RPMI7951 (cell line): Measurements from ENCODE around the gene IL9R. TPM values are rescaled to one million over a fixed set of nuclear protein-coding genes. Genes with fewer than 3 reads are reported as not detected.
"Not testable (repeated sequence)": the region's sequence is repeated elsewhere in the genome, so short reads cannot be mapped to it uniquely, and the experiment has no call there.

ENCODE experiments used
- DNase-seq: peaks from one replicate; pipeline ENCODE4 v3.0.0-alpha.2; 2012; ENCODE audit warnings: low read depth
- total RNA-seq: library from RNA; depleted of rRNA; stranded (reverse); fragments of >200 nt; shearing (Covaris generic); gene quantifications from 2 replicates; pipeline ENCODE4 v1.2.3, GENCODE V29; 2014

Gene IL9R
- total RNA-seq, 1 experiment from 2014 or later: 0.12 TPM

GRCh38 chrX:155998116-155998515 lies 620 bp downstream of the IL9R start:
- no peak for DNase-seq

GRCh38 chrX:155998761-155999510 lies 1.4 kb downstream of the IL9R start:
- no peak for DNase-seq

GRCh38 chrX:155999751-156000150 lies 2.3 kb downstream of the IL9R start:
- DNase-seq: not testable (repeated sequence)

GRCh38 chrX:156000361-156000926 lies 2.9 kb downstream of the IL9R start:
- no peak for DNase-seq

GRCh38 chrX:156001001-156001666 lies 3.6 kb downstream of the IL9R start:
- DNase-seq: no peak

GRCh38 chrX:156001667-156002021 lies 4.1 kb downstream of the IL9R start:
- no peak for DNase-seq

- DNase-seq: peak; percentile 40
Measured at GRCh38 chrX:156002507-156002906, 5.0 kb downstream of the IL9R start.

GRCh38 chrX:156003486-156004185 lies 6.1 kb downstream of the IL9R start:
- no peak for DNase-seq

GRCh38 chrX:156004256-156004655 lies 6.8 kb downstream of the IL9R start:
- DNase-seq: no peak

- DNase-seq: no peak
Measured at GRCh38 chrX:156004740-156005139, 7.2 kb downstream of the IL9R start.

GRCh38 chrX:156005144-156005543 lies 7.6 kb downstream of the IL9R start:
- no peak for DNase-seq

- not testable (repeated sequence) for DNase-seq
Measured at GRCh38 chrX:156006468-156006867, 9.0 kb downstream of the IL9R start.

GRCh38 chrX:156008379-156008778 lies 10.9 kb downstream of the IL9R start:
- not testable (repeated sequence) for DNase-seq

GRCh38 chrX:156008915-156009314 lies 11.4 kb downstream of the IL9R start:
- DNase-seq: no peak

GRCh38 chrX:156009691-156010090 lies 12.2 kb downstream of the IL9R start:
- not testable (repeated sequence) for DNase-seq

- not testable (repeated sequence) for DNase-seq
Measured at GRCh38 chrX:156013286-156013953, 15.9 kb downstream of the IL9R start.

- not testable (repeated sequence) for DNase-seq
Measured at GRCh38 chrX:156019846-156020245, 22.4 kb downstream of the IL9R start.

- DNase-seq: not testable (repeated sequence)
Measured at GRCh38 chrX:156023002-156023401, 25.5 kb downstream of the IL9R start.

- DNase-seq: not testable (repeated sequence)
Measured at GRCh38 chrX:156024949-156025492, 27.5 kb downstream of the IL9R start.

GRCh38 chrX:156028653-156029237 lies 31.2 kb downstream of the IL9R start:
- not testable (repeated sequence) for DNase-seq

- DNase-seq: not testable (repeated sequence)
Measured at GRCh38 chrX:156029296-156029695, 31.8 kb downstream of the IL9R start.
